OCI-LY1 (cell line): Measurements from ENCODE around the gene SORD.

Experiments
- H2AFZ ChIP-seq: fragments of 200-600 bp; sonication (generic), shearing (Covaris generic); 2 replicates; pipeline ENCODE4 v1.6.0; 2014; ENCODE audit warnings: antibody characterized with exemption, mild to moderate bottlenecking, low read length
- H3F3A ChIP-seq: fragments of 200-600 bp; sonication (generic), shearing (Covaris generic); 2 replicates; pipeline ENCODE4 v1.6.0; 2014; ENCODE audit warnings: mild to moderate bottlenecking, antibody characterized with exemption, low read length, moderate library complexity; ENCODE audit not compliant: insufficient read depth
- H3K27ac ChIP-seq: fragments of 200-600 bp; sonication (generic); 2 replicates; pipeline ENCODE4 v1.5.1; 2014; ENCODE audit warnings: low read length, mixed run types, mild to moderate bottlenecking, low read depth; ENCODE audit not compliant: poor library complexity, severe bottlenecking
- H3K27me3 ChIP-seq: fragments of 200-600 bp; sonication (generic); 2 replicates; pipeline ENCODE4 v1.6.0; 2014; ENCODE audit warnings: antibody characterized with exemption, mild to moderate bottlenecking, low read length, moderate library complexity; ENCODE audit not compliant: insufficient read depth
- H3K36me3 ChIP-seq: fragments of 200-600 bp; sonication (generic); 2 replicates; pipeline ENCODE4 v1.6.1; 2014; ENCODE audit warnings: mild to moderate bottlenecking, antibody characterized with exemption, low read length, moderate library complexity, mixed read lengths; ENCODE audit not compliant: insufficient read depth
- H3K4me1 ChIP-seq: fragments of 200-600 bp; sonication (generic); 2 replicates; pipeline ENCODE4 v1.5.1; 2014; ENCODE audit warnings: mild to moderate bottlenecking, low read length, moderate library complexity; ENCODE audit not compliant: insufficient read depth, severe bottlenecking
- H3K4me2 ChIP-seq: fragments of 200-600 bp; sonication (generic), shearing (Covaris generic); 2 replicates; pipeline ENCODE4 v1.6.1; 2014; ENCODE audit warnings: low read length
- H3K4me3 ChIP-seq: fragments of 200-600 bp; sonication (generic); 2 replicates; pipeline ENCODE4 v1.5.1; 2014; ENCODE audit warnings: low read length, low read depth, mild to moderate bottlenecking, mixed read lengths; ENCODE audit not compliant: poor library complexity, severe bottlenecking
- H3K79me2 ChIP-seq: fragments of 200-600 bp; shearing (Covaris generic); 2 replicates; pipeline ENCODE4 v1.6.1; 2016; ENCODE audit warnings: mixed run types, low read length, mixed read lengths; ENCODE audit not compliant: insufficient read depth
- H3K9ac ChIP-seq: fragments of 200-600 bp; sonication (generic), shearing (Covaris generic); 2 replicates; pipeline ENCODE4 v1.6.1; 2014; ENCODE audit warnings: mild to moderate bottlenecking, low read length, mixed read lengths
- H3K9me2 ChIP-seq: fragments of 200-600 bp; sonication (generic), shearing (Covaris generic); 2 replicates; pipeline ENCODE4 v1.6.1; 2014; ENCODE audit warnings: low read depth, mild to moderate bottlenecking, low read length, mixed read lengths
- H3K9me3 ChIP-seq: fragments of 200-600 bp; shearing (Covaris generic); 2 replicates; pipeline ENCODE4 v1.6.1; 2014; ENCODE audit warnings: low read length, mixed read lengths
- H4K20me1 ChIP-seq: fragments of 200-600 bp; sonication (generic), shearing (Covaris generic); 2 replicates; pipeline ENCODE4 v1.6.0; 2016; ENCODE audit warnings: mild to moderate bottlenecking, low read length; ENCODE audit not compliant: insufficient read depth
- CTCF ChIP-seq: fragments of 200-600 bp; sonication (generic), shearing (Covaris generic); IDR thresholded peaks from 2 replicates; pipeline ENCODE4 v1.5.1; 2017; ENCODE audit warnings: mild to moderate bottlenecking, antibody characterized with exemption, low read length, moderate library complexity, mixed read lengths
- EZH2 ChIP-seq: fragments of 200-600 bp; sonication (generic), shearing (Covaris generic); IDR thresholded peaks from 2 replicates; pipeline ENCODE4 v1.8.0; 2017; ENCODE audit warnings: borderline replicate concordance, mixed run types, mild to moderate bottlenecking, antibody characterized with exemption, low read length, moderate library complexity, mixed read lengths

The SORD gene

GRCh38 chr15:45091576-45091975, 68.6 kb downstream of the SORD start:
- no peaks in the 10 kb centered on the region for H3F3A ChIP-seq
- H3K4me1 ChIP-seq, result no peaks in the 10 kb centered on the region
- no peak overlapping the region for H3K9ac ChIP-seq
- no peaks in the 10 kb centered on the region for H3K36me3 ChIP-seq
- H4K20me1 ChIP-seq, result no peaks in the 10 kb centered on the region
- no peak overlapping the region for H3K27ac ChIP-seq
- 0 out of 2 replicates have a peak, but pooled peaks cover 4% of the 10 kb centered on the region for H3K27me3 ChIP-seq
- no peaks in the 10 kb centered on the region for H3K9me2 ChIP-seq
- H3K79me2 ChIP-seq, result no peaks in the 10 kb centered on the region
- no peak overlapping the region for H3K4me2 ChIP-seq
- H3K4me3 ChIP-seq, result no peak overlapping the region
- no peak overlapping the region for H2AFZ ChIP-seq
- TF ChIP-seq EZH2, result no peak
- no peak for TF ChIP-seq CTCF
- no peaks in the 10 kb centered on the region for H3K9me3 ChIP-seq

- no peak overlapping the region for H3K27ac ChIP-seq
- no peak overlapping the region for H3K4me3 ChIP-seq
- H3K9me2 ChIP-seq, result no peaks in the 10 kb centered on the region
- H3K27me3 ChIP-seq, result 0 out of 2 replicates have a peak, but pooled peaks cover 4% of the 10 kb centered on the region
- no peaks in the 10 kb centered on the region for H4K20me1 ChIP-seq
- no peaks in the 10 kb centered on the region for H3K36me3 ChIP-seq
- H3K9me3 ChIP-seq, result no peaks in the 10 kb centered on the region
- no peak overlapping the region for H3K4me2 ChIP-seq
- no peaks in the 10 kb centered on the region for H3K4me1 ChIP-seq
- TF ChIP-seq EZH2 (no peak), CTCF (no peak)
- no peaks in the 10 kb centered on the region for H3F3A ChIP-seq
- no peak overlapping the region for H2AFZ ChIP-seq
- no peak overlapping the region for H3K9ac ChIP-seq
- H3K79me2 ChIP-seq, result no peaks in the 10 kb centered on the region
Measured at GRCh38 chr15:45093013-45093412, 70.0 kb downstream of the SORD start.

- Histone ChIP-seq H3K27me3 (0 out of 2 replicates have a peak, but pooled peaks cover 4% of the 10 kb centered on the region), H3K79me2 (no peaks in the 10 kb centered on the region), H3K36me3 (no peaks in the 10 kb centered on the region), H3K4me3 (no peak overlapping the region), H2AFZ (no peak overlapping the region), H3K4me1 (no peaks in the 10 kb centered on the region), H3K4me2 (no peak overlapping the region), H3K9me3 (no peaks in the 10 kb centered on the region), H3F3A (no peaks in the 10 kb centered on the region), H3K27ac (no peak overlapping the region), H4K20me1 (no peaks in the 10 kb centered on the region), H3K9ac (no peak overlapping the region), H3K9me2 (no peaks in the 10 kb centered on the region)
- no peak for TF ChIP-seq CTCF
- no peak for TF ChIP-seq EZH2
Measured at GRCh38 chr15:45093622-45094357, 70.8 kb downstream of the SORD start.
